NCI-H1092 treated with DMSO at 0.1 percent for 48 hours (cell line): ENCODE measurements around the gene MAGI1.
"Not testable (repeated sequence)": the region's sequence is repeated elsewhere in the genome, so short reads cannot be mapped to it uniquely, and the experiment has no call there.

Experiments
- DNase-seq: peaks from one replicate; lab custom pipeline; 2025; lab: John Stamatoyannopoulos, UW

MAGI1 gene

GRCh38 chr3:65588884-65589283, 449.8 kb downstream of the MAGI1 start:
- no peak for DNase-seq

GRCh38 chr3:65587650-65588439, 450.9 kb downstream of the MAGI1 start:
- no peak for DNase-seq

- no peak for DNase-seq
Observed at GRCh38 chr3:65584913-65585312, 453.8 kb downstream of the MAGI1 start.

- DNase-seq, result no peak
Observed at GRCh38 chr3:65584002-65584401, 454.7 kb downstream of the MAGI1 start.

- DNase-seq, result no peak
Observed at GRCh38 chr3:65583188-65583587, 455.5 kb downstream of the MAGI1 start.

GRCh38 chr3:65582012-65582717, 456.6 kb downstream of the MAGI1 start:
- DNase-seq, result no peak

GRCh38 chr3:65581313-65581712, 457.4 kb downstream of the MAGI1 start:
- no peak for DNase-seq

GRCh38 chr3:65578861-65579260, 459.9 kb downstream of the MAGI1 start:
- no peak for DNase-seq

GRCh38 chr3:65577843-65578430, 460.8 kb downstream of the MAGI1 start:
- no peak for DNase-seq

- DNase-seq, result no peak
Observed at GRCh38 chr3:65576966-65577365, 461.8 kb downstream of the MAGI1 start.

GRCh38 chr3:65576228-65576627, 462.5 kb downstream of the MAGI1 start:
- no peak for DNase-seq

GRCh38 chr3:65575376-65575840, 463.3 kb downstream of the MAGI1 start:
- no peak for DNase-seq

- DNase-seq, result no peak
Observed at GRCh38 chr3:65573548-65574116, 465.1 kb downstream of the MAGI1 start.

- no peak for DNase-seq
Observed at GRCh38 chr3:65572175-65572777, 466.4 kb downstream of the MAGI1 start.

GRCh38 chr3:65569845-65570405, 468.8 kb downstream of the MAGI1 start:
- DNase-seq, result no peak

GRCh38 chr3:65569129-65569528, 469.6 kb downstream of the MAGI1 start:
- DNase-seq, result no peak

- peak; percentile 2 for DNase-seq
Observed at GRCh38 chr3:65568497-65568896, 470.2 kb downstream of the MAGI1 start.

GRCh38 chr3:65565744-65566143, 473.0 kb downstream of the MAGI1 start:
- not testable (repeated sequence) for DNase-seq

GRCh38 chr3:65564483-65564882, 474.2 kb downstream of the MAGI1 start:
- DNase-seq, result no peak

GRCh38 chr3:65563861-65564260, 474.9 kb downstream of the MAGI1 start:
- no peak for DNase-seq

- DNase-seq, result no peak
Observed at GRCh38 chr3:65562447-65562846, 476.3 kb downstream of the MAGI1 start.

GRCh38 chr3:65561617-65562016, 477.1 kb downstream of the MAGI1 start:
- no peak for DNase-seq
